ENCODE measurements around the gene B3GALT2. TPM values are rescaled to one million over a fixed set of nuclear protein-coding genes. Genes with fewer than 3 reads are reported as not detected.
A peak's percentile ranks its signal among the peaks of the same experiment; 100 is the strongest.

The B3GALT2 gene
- total and polyA plus RNA-seq, 9 of the 15 experiments (the other 6 are each of a cell fraction or from before 2014, with no cell fraction given) = 0.03 TPM; not detected in 8

- TF ChIP-seq PBX2 (CRISPR knock-in tag; IDR thresholded peaks at IDR 0.05; ENCODE audit: low read depth) (no peak), PBX2 (tag; conservative IDR thresholded peaks at IDR 0.05; ENCODE audit: low read depth) (no peak)
Measured at GRCh38 chr1:193190096-193190744, 3.8 kb upstream of the B3GALT2 start (continued).

GRCh38 chr1:193189442-193190095 lies 3.2 kb upstream of the B3GALT2 start:
- POLR2A ChIA-PET = interaction anchor here (2.1 kb wide), 1 partner anchor 11 kb away, joined by 6 read pairs; no protein-coding TSS in a partner anchor
- no peak for TF ChIP-seq NELFE (IDR thresholded peaks at IDR 0.05; ENCODE audit: insufficient read depth, insufficient read length)
- TF ChIP-seq ATF3 (IDR thresholded peaks at IDR 0.05) = 0 out of 2 replicates have a peak, but pooled peaks have one; percentile 20
- no peak for TF ChIP-seq ATF3 (CRISPR knock-in tag; conservative IDR thresholded peaks at IDR 0.05)
- TF ChIP-seq ZEB2 (IDR thresholded peaks at IDR 0.05) = no peak
- no peak for TF ChIP-seq SMARCA5 (IDR thresholded peaks at IDR 0.05)
- TF ChIP-seq DDX20 (tag; IDR thresholded peaks at IDR 0.05; ENCODE audit: low read depth) = no peak
- TF ChIP-seq CTBP1 (IDR thresholded peaks at IDR 0.05; ENCODE audit: borderline replicate concordance) = no peak
- no peak for TF ChIP-seq SLC30A9 (CRISPR knock-in tag; IDR thresholded peaks at IDR 0.05)
- no peak for TF ChIP-seq STAT6 (CRISPR knock-in tag; IDR thresholded peaks at IDR 0.05)
- peaks cover 79% of the 10 kb centered on the region for H3K79me2 ChIP-seq (ENCODE audit: control insufficient read depth, insufficient read depth, low read length)
- ATAC-seq (no peak), DNase-seq (ENCODE audit: extremely low read depth in 1 of 4, low spot score in 3 of 4) (no peak), FAIRE-seq (no peak)
- peaks cover 21% of the 10 kb centered on the region; the same call in 2 of the 3 replicates for H3K36me3 ChIP-seq (ENCODE audit: control insufficient read depth, insufficient read depth, low read length)
- peaks cover 3% of the 10 kb centered on the region; the same call in 1 of the 2 replicates for H4K20me1 ChIP-seq (replicated peaks; ENCODE audit: control insufficient read depth, insufficient read depth, low read length)
- H3K4me1 ChIP-seq (replicated peaks in 1 of 2; ENCODE audit: control insufficient read depth in 2 of 2, insufficient read depth in 2 of 2, low read length in 2 of 2) = no peaks in the 10 kb centered on the region; a peak in 1 of 5 replicates
- H3K27me3 ChIP-seq (ENCODE audit: control insufficient read depth in 2 of 2, insufficient read depth in 2 of 2, low read length in 2 of 2) = no peaks in the 10 kb centered on the region
- BruUV-seq (replicated peaks) = no TSS peak
- H3K9me1 ChIP-seq (ENCODE audit: control insufficient read depth, insufficient read depth, low read length) = no peaks in the 10 kb centered on the region
- 82% methylated on average over 3 of the region's 3 CpGs for WGBS (ENCODE audit: insufficient coverage, low coverage, missing lambda C conversion rate)
- no peak overlapping the region for H3K4me3 ChIP-seq
- no peak overlapping the region for H3K9ac ChIP-seq (ENCODE audit: insufficient read depth in 1 of 2, low read depth in 2 of 2, low read length in 2 of 2)
- CTCF ChIA-PET (ENCODE audit: low intra/inter-chr PET ratio) = no interaction called here
- no peak overlapping the region for H2AFZ ChIP-seq (ENCODE audit: low read depth, low read length)
- no peak overlapping the region for H3K27ac ChIP-seq (ENCODE audit: extremely low read depth, low read depth, low read length)
- H3K4me2 ChIP-seq (ENCODE audit: insufficient read depth, low read length) = no peak overlapping the region
- H3K9me3 ChIP-seq (replicated peaks; ENCODE audit: control insufficient read depth, insufficient read depth, low read depth, low read length) = peaks cover 3% of the 10 kb centered on the region
- intact Hi-C loops (cut with micrococcal nuclease) (loop anchor here (10.0 kb wide), 1 partner anchor 205 kb away; no protein-coding TSS in a partner anchor), in situ Hi-C loops (cut with MboI) (no loop called here)
